LNCaP clone FGC (cell line): ENCODE measurements around the gene CATSPER4.
A peak's percentile ranks its signal among the peaks of the same experiment; 100 is the strongest.

ENCODE experiments used
- DNase-seq: peaks from one replicate; pipeline ENCODE4 v3.0.0-alpha.2; 2011; ENCODE audit warnings: low read depth
- H3K4me3 ChIP-seq: 2 replicates; pipeline ENCODE4 v1.5.1; 2011; ENCODE audit warnings: mild to moderate bottlenecking, low read depth, low read length, control low read depth
- TF ChIP-seq, protein P1 (sequence below): IDR thresholded peaks from 2 replicates; pipeline ENCODE4 v1.5.1; 2012; ENCODE audit warnings: mild to moderate bottlenecking; ENCODE audit not compliant: control insufficient read depth, insufficient read depth; ENCODE audit errors: extremely low read depth

CATSPER4 gene

DNA sequence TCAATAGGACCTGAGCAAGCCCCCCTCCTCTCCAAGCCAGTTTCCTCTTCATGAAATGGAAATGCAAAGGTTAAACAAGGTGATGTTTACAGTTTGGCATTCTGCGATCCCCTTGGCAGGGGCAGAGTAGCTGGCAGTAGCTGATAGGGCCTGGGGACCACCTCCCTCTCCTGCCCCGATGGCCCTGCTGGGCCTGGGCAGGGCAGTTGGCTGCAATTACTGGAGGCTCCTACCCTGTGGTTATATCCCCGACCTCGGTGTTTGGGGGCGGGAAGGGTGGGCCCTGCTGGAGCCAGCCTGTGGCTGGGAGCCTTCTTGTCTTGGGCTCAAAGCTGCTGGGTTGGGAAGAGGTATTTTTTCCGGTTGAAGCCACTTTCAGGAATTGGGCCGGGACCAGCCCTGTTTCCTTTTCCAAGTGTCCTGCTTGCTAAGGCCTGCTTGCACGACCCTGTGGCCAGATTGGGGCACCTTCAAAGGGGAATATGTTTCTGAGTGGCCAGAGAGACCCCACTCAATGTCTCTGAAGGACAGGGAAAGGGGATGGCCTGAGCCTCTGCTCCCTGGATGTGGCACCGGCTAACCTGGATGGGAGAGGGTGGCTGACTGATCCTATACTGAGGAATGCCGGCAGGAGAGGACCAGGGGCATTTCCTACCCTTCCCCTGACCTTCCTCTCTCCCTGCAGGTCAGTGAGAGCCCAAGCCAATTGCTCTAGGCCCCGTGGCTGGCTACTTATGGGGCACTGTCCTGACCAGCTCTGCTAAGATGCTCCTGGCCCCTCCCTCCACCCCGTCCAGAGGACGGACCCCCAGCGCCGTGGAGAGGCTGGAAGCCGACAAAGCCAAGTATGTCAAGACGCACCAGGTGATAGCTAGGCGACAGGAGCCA is 29.6 kb upstream of the CATSPER4 start:
- no peak overlapping the region for H3K4me3 ChIP-seq
- DNase-seq: peak; percentile 7
- TF ChIP-seq, protein P1, sequence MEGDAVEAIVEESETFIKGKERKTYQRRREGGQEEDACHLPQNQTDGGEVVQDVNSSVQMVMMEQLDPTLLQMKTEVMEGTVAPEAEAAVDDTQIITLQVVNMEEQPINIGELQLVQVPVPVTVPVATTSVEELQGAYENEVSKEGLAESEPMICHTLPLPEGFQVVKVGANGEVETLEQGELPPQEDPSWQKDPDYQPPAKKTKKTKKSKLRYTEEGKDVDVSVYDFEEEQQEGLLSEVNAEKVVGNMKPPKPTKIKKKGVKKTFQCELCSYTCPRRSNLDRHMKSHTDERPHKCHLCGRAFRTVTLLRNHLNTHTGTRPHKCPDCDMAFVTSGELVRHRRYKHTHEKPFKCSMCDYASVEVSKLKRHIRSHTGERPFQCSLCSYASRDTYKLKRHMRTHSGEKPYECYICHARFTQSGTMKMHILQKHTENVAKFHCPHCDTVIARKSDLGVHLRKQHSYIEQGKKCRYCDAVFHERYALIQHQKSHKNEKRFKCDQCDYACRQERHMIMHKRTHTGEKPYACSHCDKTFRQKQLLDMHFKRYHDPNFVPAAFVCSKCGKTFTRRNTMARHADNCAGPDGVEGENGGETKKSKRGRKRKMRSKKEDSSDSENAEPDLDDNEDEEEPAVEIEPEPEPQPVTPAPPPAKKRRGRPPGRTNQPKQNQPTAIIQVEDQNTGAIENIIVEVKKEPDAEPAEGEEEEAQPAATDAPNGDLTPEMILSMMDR: no peak

DNA sequence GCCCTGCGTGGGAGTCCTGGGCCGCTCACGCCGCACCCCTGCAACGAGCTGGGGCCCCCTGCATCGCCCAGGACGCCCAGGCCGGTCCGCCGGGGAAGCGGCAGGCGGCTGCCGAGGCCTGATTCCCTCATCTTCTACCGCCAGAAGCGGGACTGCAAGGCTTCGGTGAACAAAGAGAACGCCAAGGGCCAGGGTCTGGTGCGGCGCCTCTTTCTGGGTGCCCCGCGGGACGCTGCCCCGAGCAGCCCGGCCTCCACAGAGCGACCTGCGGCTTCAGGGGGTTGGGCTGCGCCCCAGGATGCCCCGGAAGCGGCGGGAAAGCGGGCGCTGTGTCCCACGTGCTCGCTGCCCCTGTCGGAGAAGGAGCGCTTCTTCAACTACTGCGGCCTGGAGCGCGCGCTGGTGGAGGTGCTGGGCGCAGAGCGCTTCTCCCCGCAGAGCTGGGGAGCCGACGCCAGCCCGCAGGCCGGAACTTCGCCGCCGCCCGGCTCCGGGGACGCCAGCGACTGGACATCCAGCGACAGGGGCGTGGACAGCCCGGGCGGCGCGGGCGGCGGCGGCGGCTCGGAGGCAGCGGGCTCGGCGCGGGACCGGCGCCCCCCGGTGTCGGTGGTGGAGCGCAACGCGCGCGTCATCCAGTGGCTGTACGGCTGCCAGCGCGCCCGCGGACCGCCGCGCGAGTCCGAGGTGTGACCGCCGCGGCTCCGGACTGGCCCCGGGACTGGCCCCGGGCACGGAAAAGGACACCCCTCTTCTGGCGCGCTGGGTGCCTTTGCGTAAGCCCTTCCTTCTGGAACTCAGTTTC is 28.8 kb upstream of the CATSPER4 start:
- TF ChIP-seq, protein P1: peak; percentile 31; the same call in 1 of the 2 replicates
- H3K4me3 ChIP-seq: no peak overlapping the region
- no peak for DNase-seq

DNA sequence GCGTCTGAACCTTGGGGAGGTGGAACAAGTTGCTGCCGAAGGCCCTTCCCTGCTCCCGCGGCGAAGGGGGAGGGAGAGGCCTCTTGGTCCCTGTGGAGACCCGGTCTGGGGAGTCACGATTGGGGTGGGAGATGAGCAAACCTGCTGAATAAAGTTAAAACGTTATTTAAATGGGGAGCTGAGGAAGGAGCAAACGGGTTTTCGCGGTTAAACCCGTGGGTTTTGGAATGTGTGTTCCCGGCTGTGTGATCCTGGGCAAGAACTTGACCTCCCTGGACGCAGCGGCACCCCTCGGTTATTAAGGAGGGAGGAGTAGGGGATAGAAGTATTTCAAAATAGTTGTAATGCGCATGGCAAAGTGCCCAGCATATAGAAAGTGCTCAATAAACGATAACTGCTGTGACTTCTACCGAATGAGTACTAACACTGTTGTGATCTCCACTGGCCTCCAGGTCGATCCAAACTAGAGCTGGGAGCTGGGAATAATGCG is 28.1 kb upstream of the CATSPER4 start:
- TF ChIP-seq, protein P1: no peak
- DNase-seq: no peak
- H3K4me3 ChIP-seq: no peak overlapping the region

DNA sequence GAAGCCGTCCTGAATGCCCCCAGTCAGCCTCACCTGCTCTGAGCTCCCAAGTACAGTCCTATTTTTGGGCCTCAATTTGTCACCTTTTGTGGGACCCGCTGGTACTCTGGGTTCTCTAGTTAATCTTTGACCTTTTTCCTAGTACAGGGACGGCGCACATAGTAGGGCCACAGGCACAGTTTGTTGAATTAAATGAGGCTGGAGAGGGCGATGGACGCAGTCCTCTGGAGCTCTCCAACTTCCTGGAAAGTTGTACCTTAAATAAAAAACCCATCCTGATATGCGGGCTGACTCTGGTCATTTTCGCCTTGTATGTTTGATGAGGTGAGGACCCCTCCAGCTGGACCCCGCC is 26.7 kb upstream of the CATSPER4 start:
- H3K4me3 ChIP-seq: no peak overlapping the region
- no peak for DNase-seq
- TF ChIP-seq, protein P1: no peak

DNA sequence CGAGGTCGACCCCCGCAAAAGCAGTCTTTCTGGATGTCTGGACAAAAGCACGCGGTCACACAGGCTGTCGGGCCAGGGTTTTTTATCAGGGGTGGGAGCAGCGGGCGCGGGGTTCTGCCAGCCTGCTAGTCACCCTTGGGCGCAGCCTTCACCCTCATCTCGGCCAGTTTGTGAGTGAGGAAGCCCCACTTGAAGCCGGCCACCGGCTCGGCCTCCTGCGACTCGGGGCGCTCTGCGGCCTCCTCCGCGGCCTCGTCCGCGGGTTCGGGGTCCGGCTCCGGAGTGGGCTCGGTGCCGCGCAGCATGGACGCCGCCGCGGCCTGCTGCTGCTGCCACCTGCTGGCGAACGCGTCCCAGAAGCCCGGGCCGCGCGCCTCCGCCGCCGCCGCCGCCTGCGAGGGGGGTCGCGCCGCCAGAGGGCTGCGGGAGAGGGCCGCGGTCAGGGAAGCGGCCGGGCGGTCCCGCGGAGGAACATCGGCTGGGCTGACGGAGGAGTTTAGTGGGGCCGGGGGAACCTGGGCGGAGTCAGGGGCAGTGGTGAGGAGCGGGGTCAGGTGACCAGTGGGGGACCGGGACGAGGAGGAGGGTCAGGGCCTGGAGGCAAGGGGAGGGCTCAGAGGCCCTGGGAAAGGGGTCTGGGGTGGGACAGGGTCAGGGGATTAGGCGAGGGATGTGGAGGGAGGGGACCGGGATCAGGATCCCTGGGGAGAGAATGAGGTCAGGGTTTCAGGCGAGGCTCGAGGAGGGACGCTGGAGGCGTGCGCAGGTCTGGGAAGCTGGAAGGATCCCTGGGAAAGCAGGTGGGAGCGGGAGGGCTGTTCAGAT is 26.2 kb upstream of the CATSPER4 start:
- DNase-seq: no peak
- TF ChIP-seq, protein P1: peak; percentile 57
- H3K4me3 ChIP-seq: peak overlapping the region; percentile 21; the same call in 1 of the 2 replicates

DNA sequence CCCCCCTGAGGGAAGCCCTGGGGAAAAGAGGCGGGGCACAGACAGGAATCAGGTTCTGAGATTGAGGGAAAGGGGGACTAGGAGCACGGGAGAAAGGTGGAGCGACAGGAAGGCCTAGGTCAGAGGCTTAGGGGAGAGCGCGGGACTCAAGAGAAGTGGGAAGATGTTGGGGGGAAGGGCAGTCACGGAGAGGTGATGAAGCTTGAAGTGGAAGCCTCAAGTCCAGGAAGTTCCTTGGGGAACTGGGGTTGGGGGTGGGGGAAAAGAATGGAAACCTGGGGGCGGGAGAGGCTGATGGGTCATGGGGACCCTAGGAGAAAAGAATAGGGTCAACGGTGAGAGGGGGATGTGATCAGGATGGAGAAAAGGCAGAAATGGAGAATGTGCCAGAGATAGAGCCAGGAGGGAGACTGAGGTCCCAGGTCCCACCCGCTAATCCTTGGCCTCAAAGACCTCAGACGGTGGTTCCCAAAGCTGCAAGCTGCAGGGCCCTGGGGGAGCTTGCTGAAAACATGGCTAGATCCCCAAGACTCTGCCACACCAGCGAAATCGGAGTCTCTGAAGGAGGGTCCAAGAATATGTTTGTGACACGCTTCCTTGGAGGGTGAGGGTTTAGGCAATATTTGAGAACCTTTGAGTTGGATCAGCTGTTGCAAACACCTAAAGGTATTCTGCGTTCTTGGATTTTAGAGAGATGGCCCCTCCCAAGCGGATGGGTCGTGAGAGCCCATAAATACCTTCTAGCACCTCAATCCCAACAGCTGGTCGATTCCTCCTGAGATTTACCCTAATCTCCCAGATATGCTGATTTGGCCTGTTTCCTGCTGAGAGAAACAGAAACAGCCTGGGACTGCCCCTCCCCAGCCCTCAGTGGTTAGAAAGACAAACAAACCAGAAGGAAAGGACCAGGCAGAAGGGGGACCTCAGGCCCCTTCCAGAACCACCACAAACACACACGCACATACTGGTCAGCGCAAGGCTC is 25.2 kb upstream of the CATSPER4 start:
- TF ChIP-seq, protein P1: no peak
- DNase-seq: no peak
- H3K4me3 ChIP-seq: no peak overlapping the region
